Heart right ventricle (tissue), 16 donors: Measurements from ENCODE around the gene HGFAC. TPM values are rescaled to one million over a fixed set of nuclear protein-coding genes. Genes with fewer than 3 reads are reported as not detected.

Experiments used
- ATAC-seq, 8 donors: fragments of 200-7000 bp; cut with Tn5 transposase; one replicate each; pipeline ENCODE4 v1.9.1; 2020; ENCODE audit warnings: mild to moderate bottlenecking in 8 of 8, moderate library complexity in 8 of 8, moderate number of reproducible peaks in 1 of 8
- DNase-seq, 2 donors: peaks; one replicate each; pipeline ENCODE4 v3.0.0-alpha.2; 2020
- H3K27ac ChIP-seq, 10 donors: fragments of 200-600 bp; sonication (generic) in 2 of 10; one replicate each; pipeline versions ENCODE4 v1.5.0 to v1.8.0; 2020 to 2022; ENCODE audit warnings: mild to moderate bottlenecking in 3 of 10
- H3K27me3 ChIP-seq, 7 donors: fragments of 200-600 bp; one replicate each; pipeline ENCODE4 v1.8.0; 2021 to 2022; ENCODE audit warnings: mild to moderate bottlenecking in 2 of 7
- H3K36me3 ChIP-seq, 9 donors: fragments of 200-600 bp; sonication (generic) in 1 of 9; one replicate each; pipeline versions ENCODE4 v1.5.0 to v1.8.0; 2020 to 2022; ENCODE audit warnings: mild to moderate bottlenecking in 2 of 9
- H3K4me1 ChIP-seq, 9 donors: fragments of 200-600 bp; sonication (generic) in 1 of 9; one replicate each; pipeline versions ENCODE4 v1.5.0 to v1.8.0; 2020 to 2022; ENCODE audit warnings: mild to moderate bottlenecking in 4 of 9
- H3K4me3 ChIP-seq, 10 donors: fragments of 200-600 bp; sonication (generic) in 2 of 10; one replicate each; pipeline versions ENCODE4 v1.5.0 to v1.8.0; 2020 to 2022; ENCODE audit warnings: mild to moderate bottlenecking in 7 of 10, moderate library complexity in 2 of 10
- H3K9me3 ChIP-seq, 11 donors: fragments of 200-600 bp in 10 of 11; sonication (generic) in 2 of 11; one replicate each; pipeline versions ENCODE4 v1.5.0 to v1.8.0; 2013 to 2022; ENCODE audit warnings: mild to moderate bottlenecking in 2 of 11, control low read depth in 1 of 11, moderate library complexity in 1 of 11
- CTCF ChIP-seq, 9 donors: fragments of 200-600 bp; sonication (generic) in 2 of 9; IDR thresholded peaks; one replicate each; pipeline versions ENCODE4 v1.5.0 to v1.8.0; 2021 to 2022; ENCODE audit warnings: antibody characterized with exemption in 9 of 9, mild to moderate bottlenecking in 5 of 9, moderate library complexity in 1 of 9
- WGBS, 2 donors: extraction: QIAGEN DNeasy Blood & Tissue Kit; methylation state at CpG; one replicate each; pipeline ENCODE4 v1.1.7; 2013; ENCODE audit warnings: inconsistent platforms in 1 of 2; 5-methylcytosine and 5-hydroxymethylcytosine counted together
- intact Hi-C, 10 donors: fragments of 100-400 bp; cut with DNase I; formaldehyde crosslinking; loops; one replicate each; pipeline versions ENCODE4 v1.11.1 to v1.14.2; 2022
- polyA plus RNA-seq, 2 donors: library from polyadenylated mRNA; stranded (reverse); fragments of 200-250 nt; gene quantifications; one replicate each; pipeline ENCODE4 v1.2.3, GENCODE V29; 2013
- total RNA-seq, 10 donors: library from RNA; stranded (reverse); fragmentation: NEBNext Ultra II Directional in 3 of 10; extraction: Animal tissue kit (Norgen Biotek cat#: 25700) in 3 of 10; gene quantifications; one replicate each; pipeline versions ENCODE4 v1.2.1 to v1.2.4, GENCODE V29; 2021 to 2023
- donor health status: Arrhythmogenic right ventricular cardiomyopathy.
- donor health status: ischemic (EF 13 %, LVEDD 7.1; RV severe dilation, severe dysfunction).
- donor health status: healthy with polysubstance abuse.
- donor health status: DM: no; HTN: yes; CAD: no.
- donor health status: DM: no; HTN: no; CAD: no.
- donor health status: ischemic (EF 25% LVEDD 6.9; RV normal size, moderate dysfunction).
- donor health status: ischemic (EF 25% LVEDD 5.7; RV mildly dilated, moderate dysfunction).
- donor health status: healthy.
- donor health status: DM: yes; HTN: yes; CAD: no.
- donor health status: Ischemic cardiomyopathy.
- donor health status: ischemic (EF 35%, LVEDD 5.7; RV mildly dilated, moderate dysfunction).
- donor health status: nonischemic (EF 11% LVEDD 7.7; RV severe dilation, severe dysfunction).
- donor health status: DM: yes; HTN: yes; CAD: no.
- donor health status: PGD.
- donor health status: ischemic (EF 29% LVEDD 5.4; RV normal size, mild dysfunction).
- donor health status: nonischemic (EF 23%, LVEDD 6.1; RV moderate dilation, normal function).

HGFAC gene
- total and polyA plus RNA-seq, 12 donors = 0.15 to 1.1 (median 0.45) TPM; not detected in 4

GRCh38 chr4:3402491-3403347, 39.0 kb upstream of the HGFAC start:
- Histone ChIP-seq H3K4me1 (peaks cover 0 to 25% (median 6%) of the 10 kb centered on the region in 9 donors), H3K27ac (peak overlapping the region in 9 of 10 donors; percentile 12 to 79 (median 51)), H3K36me3 (no peaks in the 10 kb centered on the region), H3K27me3 (no peaks in the 10 kb centered on the region), H3K9me3 (peaks cover 0 to 9% (median 0%) of the 10 kb centered on the region in 11 donors), H3K4me3 (no peak overlapping the region)
- DNase-seq = peak in 1 of 2 donors; percentile 50
- WGBS, 2 donors = 78 to 80% methylated on average over 15 of the region's 15 CpGs
- intact Hi-C loops = no loop called here
- peak; percentile 42 to 87 (median 78) for ATAC-seq
- no peak for TF ChIP-seq CTCF (IDR thresholded peaks at IDR 0.05)

- peak in 1 of 2 donors; percentile 8 for DNase-seq
- Histone ChIP-seq H3K27ac (peak overlapping the region in 8 of 10 donors; percentile 22 to 79 (median 52)), H3K27me3 (no peaks in the 10 kb centered on the region), H3K4me1 (peaks cover 0 to 25% (median 6%) of the 10 kb centered on the region in 9 donors), H3K36me3 (no peaks in the 10 kb centered on the region), H3K4me3 (no peak overlapping the region), H3K9me3 (peaks cover 0 to 9% (median 0%) of the 10 kb centered on the region in 11 donors)
- TF ChIP-seq CTCF (IDR thresholded peaks at IDR 0.05) = no peak
- 88 to 95% methylated on average over 10 of the region's 10 CpGs for WGBS, 2 donors
- ATAC-seq = peak in 1 of 8 donors; percentile 31
- intact Hi-C loops = no loop called here
Measured at GRCh38 chr4:3403348-3403906, 38.3 kb upstream of the HGFAC start.

GRCh38 chr4:3404546-3404945, 37.2 kb upstream of the HGFAC start:
- intact Hi-C loops = no loop called here
- peaks cover 0 to 17% (median 7%) of the 10 kb centered on the region in 9 donors for H3K4me1 ChIP-seq
- 97 to 98% methylated on average over 4 of the region's 4 CpGs for WGBS, 2 donors

More at GRCh38 chr4:3404546-3404945, 37.2 kb upstream of the HGFAC start:
- Histone ChIP-seq H3K27me3 (no peaks in the 10 kb centered on the region), H3K4me3 (no peak overlapping the region), H3K27ac (no peak overlapping the region), H3K9me3 (peaks cover 0 to 9% (median 0%) of the 10 kb centered on the region in 11 donors), H3K36me3 (no peaks in the 10 kb centered on the region)
- no peak for TF ChIP-seq CTCF (IDR thresholded peaks at IDR 0.05)
- DNase-seq (no peak), ATAC-seq (no peak)
